COLO668 (cell line): ENCODE measurements around the gene LPCAT1.

Source experiments
- DNase-seq: peaks from one replicate; lab custom pipeline; 2025; ENCODE audit not compliant: unreplicated experiment; lab: John Stamatoyannopoulos, UW

LPCAT1 gene

GRCh38 chr5:1413611-1414241 lies 110.0 kb downstream of the LPCAT1 start:
- DNase-seq = no peak

GRCh38 chr5:1413211-1413610 lies 110.5 kb downstream of the LPCAT1 start:
- no peak for DNase-seq

- DNase-seq = no peak
Observed at GRCh38 chr5:1412621-1413020, 111.1 kb downstream of the LPCAT1 start.

GRCh38 chr5:1412163-1412562 lies 111.6 kb downstream of the LPCAT1 start:
- DNase-seq = no peak
